ENCODE results near the gene NRP2.

NRP2 gene, protein sequence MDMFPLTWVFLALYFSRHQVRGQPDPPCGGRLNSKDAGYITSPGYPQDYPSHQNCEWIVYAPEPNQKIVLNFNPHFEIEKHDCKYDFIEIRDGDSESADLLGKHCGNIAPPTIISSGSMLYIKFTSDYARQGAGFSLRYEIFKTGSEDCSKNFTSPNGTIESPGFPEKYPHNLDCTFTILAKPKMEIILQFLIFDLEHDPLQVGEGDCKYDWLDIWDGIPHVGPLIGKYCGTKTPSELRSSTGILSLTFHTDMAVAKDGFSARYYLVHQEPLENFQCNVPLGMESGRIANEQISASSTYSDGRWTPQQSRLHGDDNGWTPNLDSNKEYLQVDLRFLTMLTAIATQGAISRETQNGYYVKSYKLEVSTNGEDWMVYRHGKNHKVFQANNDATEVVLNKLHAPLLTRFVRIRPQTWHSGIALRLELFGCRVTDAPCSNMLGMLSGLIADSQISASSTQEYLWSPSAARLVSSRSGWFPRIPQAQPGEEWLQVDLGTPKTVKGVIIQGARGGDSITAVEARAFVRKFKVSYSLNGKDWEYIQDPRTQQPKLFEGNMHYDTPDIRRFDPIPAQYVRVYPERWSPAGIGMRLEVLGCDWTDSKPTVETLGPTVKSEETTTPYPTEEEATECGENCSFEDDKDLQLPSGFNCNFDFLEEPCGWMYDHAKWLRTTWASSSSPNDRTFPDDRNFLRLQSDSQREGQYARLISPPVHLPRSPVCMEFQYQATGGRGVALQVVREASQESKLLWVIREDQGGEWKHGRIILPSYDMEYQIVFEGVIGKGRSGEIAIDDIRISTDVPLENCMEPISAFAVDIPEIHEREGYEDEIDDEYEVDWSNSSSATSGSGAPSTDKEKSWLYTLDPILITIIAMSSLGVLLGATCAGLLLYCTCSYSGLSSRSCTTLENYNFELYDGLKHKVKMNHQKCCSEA

DNA sequence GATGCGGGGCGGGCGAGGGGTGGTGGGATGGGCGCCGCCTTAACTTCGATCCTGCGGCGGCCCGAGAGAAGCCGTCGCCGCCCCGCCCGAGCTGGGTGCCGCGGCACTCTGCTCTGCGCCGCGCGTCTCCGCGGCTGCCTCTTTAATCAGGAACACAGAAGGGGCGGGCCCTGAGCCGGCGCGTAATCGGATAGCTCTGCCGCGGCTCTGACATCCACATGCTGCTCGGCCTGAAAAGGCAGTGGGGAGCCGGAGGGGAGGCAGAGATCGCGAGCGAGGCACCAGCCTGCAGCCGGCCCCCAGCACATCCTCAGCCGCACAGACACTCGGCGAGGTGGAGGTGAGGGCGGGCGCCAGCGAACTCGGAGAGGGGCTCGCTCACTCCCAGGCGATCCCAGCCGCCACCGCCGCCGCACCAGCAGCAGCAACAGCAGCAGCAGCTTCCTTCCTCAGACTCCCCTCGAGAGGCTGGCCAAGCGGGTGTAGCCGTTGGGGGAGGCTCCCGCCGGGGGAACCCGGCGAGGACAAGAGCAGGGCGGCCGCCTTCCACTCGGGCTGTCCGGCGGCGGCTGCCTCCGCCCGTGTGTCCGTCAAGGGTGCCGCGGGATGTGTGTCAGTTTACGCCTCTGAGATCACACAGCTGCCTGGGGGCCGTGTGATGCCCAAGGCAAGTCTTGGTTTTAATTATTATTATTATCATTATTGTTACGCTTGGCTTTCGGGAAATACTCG lies at the start of gene NRP2:
Gene NRP2 (plus strand): TSS at position 263 of the 732 bp plus-strand sequence. CDS start 790 bp downstream, outside the sequence.
- H3K9ac ChIP-seq (ENCODE audit: low read depth, low read length, poor library complexity, severe bottlenecking) = no peak within 1 kb of the TSS
- H3K36me3 ChIP-seq (ENCODE audit: insufficient read depth, low read length) = no peaks in the 10 kb centered on the region
- no peak within 1 kb of the TSS for H3K4me3 ChIP-seq (ENCODE audit: low read length, poor library complexity, severe bottlenecking)
- no peaks in the 10 kb centered on the region for H3K9me3 ChIP-seq (ENCODE audit: insufficient read depth, low read depth, low read length)
- H3F3A ChIP-seq (ENCODE audit: low read depth) = no peaks in the 10 kb centered on the region
- H3K4me1 ChIP-seq (ENCODE audit: insufficient read depth, low read length, poor library complexity, severe bottlenecking) = peaks cover 12% of the 10 kb centered on the region
- H3K79me2 ChIP-seq (ENCODE audit: insufficient read depth, low read length) = no peaks in the 10 kb centered on the region
- no peak within 1 kb of the TSS for H3K4me2 ChIP-seq (ENCODE audit: low read depth, low read length, poor library complexity, severe bottlenecking)
- H4K20me1 ChIP-seq (ENCODE audit: insufficient read depth, low read length, poor library complexity, severe bottlenecking) = no peaks in the 10 kb centered on the region
- no peak within 1 kb of the TSS for H2AFZ ChIP-seq (ENCODE audit: low read length)
- no peak for TF ChIP-seq EZH2phosphoT487 (IDR thresholded peaks at IDR 0.05; ENCODE audit: borderline replicate concordance)
- TF ChIP-seq, protein P1, sequence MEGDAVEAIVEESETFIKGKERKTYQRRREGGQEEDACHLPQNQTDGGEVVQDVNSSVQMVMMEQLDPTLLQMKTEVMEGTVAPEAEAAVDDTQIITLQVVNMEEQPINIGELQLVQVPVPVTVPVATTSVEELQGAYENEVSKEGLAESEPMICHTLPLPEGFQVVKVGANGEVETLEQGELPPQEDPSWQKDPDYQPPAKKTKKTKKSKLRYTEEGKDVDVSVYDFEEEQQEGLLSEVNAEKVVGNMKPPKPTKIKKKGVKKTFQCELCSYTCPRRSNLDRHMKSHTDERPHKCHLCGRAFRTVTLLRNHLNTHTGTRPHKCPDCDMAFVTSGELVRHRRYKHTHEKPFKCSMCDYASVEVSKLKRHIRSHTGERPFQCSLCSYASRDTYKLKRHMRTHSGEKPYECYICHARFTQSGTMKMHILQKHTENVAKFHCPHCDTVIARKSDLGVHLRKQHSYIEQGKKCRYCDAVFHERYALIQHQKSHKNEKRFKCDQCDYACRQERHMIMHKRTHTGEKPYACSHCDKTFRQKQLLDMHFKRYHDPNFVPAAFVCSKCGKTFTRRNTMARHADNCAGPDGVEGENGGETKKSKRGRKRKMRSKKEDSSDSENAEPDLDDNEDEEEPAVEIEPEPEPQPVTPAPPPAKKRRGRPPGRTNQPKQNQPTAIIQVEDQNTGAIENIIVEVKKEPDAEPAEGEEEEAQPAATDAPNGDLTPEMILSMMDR (conservative IDR thresholded peaks at IDR 0.05; ENCODE audit: low read length) = no peak
- no peaks in the 10 kb centered on the region for H3K27me3 ChIP-seq (ENCODE audit: insufficient read depth, low read length, poor library complexity, severe bottlenecking)
- H3K9me2 ChIP-seq (replicated peaks; ENCODE audit: low read depth, low read length) = no peaks in the 10 kb centered on the region

- Histone ChIP-seq H3K4me3 (ENCODE audit: low read length, poor library complexity, severe bottlenecking) (no peak overlapping the region), H3K79me2 (ENCODE audit: insufficient read depth, low read length) (no peaks in the 10 kb centered on the region), H3K36me3 (ENCODE audit: insufficient read depth, low read length) (no peaks in the 10 kb centered on the region), H3K27me3 (ENCODE audit: insufficient read depth, low read length, poor library complexity, severe bottlenecking) (no peaks in the 10 kb centered on the region), H3K4me1 (ENCODE audit: insufficient read depth, low read length, poor library complexity, severe bottlenecking) (no peaks in the 10 kb centered on the region), H2AFZ (ENCODE audit: low read length) (no peak overlapping the region), H3K9ac (ENCODE audit: low read depth, low read length, poor library complexity, severe bottlenecking) (no peak overlapping the region), H3F3A (ENCODE audit: low read depth) (no peaks in the 10 kb centered on the region), H3K9me2 (replicated peaks; ENCODE audit: low read depth, low read length) (no peaks in the 10 kb centered on the region), H4K20me1 (ENCODE audit: insufficient read depth, low read length, poor library complexity, severe bottlenecking) (no peaks in the 10 kb centered on the region), H3K9me3 (ENCODE audit: insufficient read depth, low read depth, low read length) (no peaks in the 10 kb centered on the region), H3K4me2 (ENCODE audit: low read depth, low read length, poor library complexity, severe bottlenecking) (no peak overlapping the region)
- TF ChIP-seq EZH2phosphoT487 (IDR thresholded peaks at IDR 0.05; ENCODE audit: borderline replicate concordance) = no peak
- TF ChIP-seq, protein P1 (conservative IDR thresholded peaks at IDR 0.05; ENCODE audit: low read length) = no peak
Observed at GRCh38 chr2:205633994-205634393, 48.3 kb upstream of the NRP2 start.

GRCh38 chr2:205636549-205637319 lies 45.6 kb upstream of the NRP2 start:
- H3K4me3 ChIP-seq (ENCODE audit: low read length, poor library complexity, severe bottlenecking) = no peak overlapping the region
- H3K4me2 ChIP-seq (ENCODE audit: low read depth, low read length, poor library complexity, severe bottlenecking) = no peak overlapping the region
- H3F3A ChIP-seq (ENCODE audit: low read depth) = no peaks in the 10 kb centered on the region
- no peaks in the 10 kb centered on the region for H4K20me1 ChIP-seq (ENCODE audit: insufficient read depth, low read length, poor library complexity, severe bottlenecking)
- H3K79me2 ChIP-seq (ENCODE audit: insufficient read depth, low read length) = no peaks in the 10 kb centered on the region
- H3K4me1 ChIP-seq (ENCODE audit: insufficient read depth, low read length, poor library complexity, severe bottlenecking) = no peaks in the 10 kb centered on the region
- H3K9me2 ChIP-seq (replicated peaks; ENCODE audit: low read depth, low read length) = no peaks in the 10 kb centered on the region
- no peaks in the 10 kb centered on the region for H3K27me3 ChIP-seq (ENCODE audit: insufficient read depth, low read length, poor library complexity, severe bottlenecking)
- no peaks in the 10 kb centered on the region for H3K9me3 ChIP-seq (ENCODE audit: insufficient read depth, low read depth, low read length)
- H2AFZ ChIP-seq (ENCODE audit: low read length) = peak overlapping the region; percentile 41
- no peak overlapping the region for H3K9ac ChIP-seq (ENCODE audit: low read depth, low read length, poor library complexity, severe bottlenecking)
- H3K36me3 ChIP-seq (ENCODE audit: insufficient read depth, low read length) = no peaks in the 10 kb centered on the region
- TF ChIP-seq EZH2phosphoT487 (IDR thresholded peaks at IDR 0.05; ENCODE audit: borderline replicate concordance) = no peak
- TF ChIP-seq, protein P1 (conservative IDR thresholded peaks at IDR 0.05; ENCODE audit: low read length) = no peak
